GM21447 (cell line): Measurements from ENCODE around the gene SLC22A2.

Experiments used
- ATAC-seq: cut with Tn5 transposase; IDR thresholded peaks from one replicate; pipeline ENCODE4 v1.9.1; 2021; ENCODE audit not compliant: unreplicated experiment

SLC22A2 gene

DNA sequence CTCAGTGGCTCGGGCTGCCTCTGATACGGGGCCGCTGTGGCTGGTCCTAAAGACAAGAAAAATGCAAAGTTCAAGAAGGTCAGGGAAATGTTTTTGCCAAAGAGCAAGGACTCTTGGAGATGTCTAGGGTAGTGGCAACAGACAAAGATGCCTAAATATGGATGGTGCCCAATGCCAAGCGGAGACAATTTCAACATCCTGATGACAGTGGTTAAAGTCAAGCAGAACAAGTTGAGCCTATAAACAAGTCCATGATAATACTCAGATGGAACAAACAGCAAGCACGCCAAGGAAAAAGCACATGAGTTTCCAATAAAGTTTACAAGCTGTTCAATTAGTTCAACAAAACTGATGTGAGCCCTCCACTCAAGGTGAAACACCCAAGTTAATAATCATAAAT lies 85.9 kb downstream of the SLC22A2 start:
- ATAC-seq: no peak

DNA sequence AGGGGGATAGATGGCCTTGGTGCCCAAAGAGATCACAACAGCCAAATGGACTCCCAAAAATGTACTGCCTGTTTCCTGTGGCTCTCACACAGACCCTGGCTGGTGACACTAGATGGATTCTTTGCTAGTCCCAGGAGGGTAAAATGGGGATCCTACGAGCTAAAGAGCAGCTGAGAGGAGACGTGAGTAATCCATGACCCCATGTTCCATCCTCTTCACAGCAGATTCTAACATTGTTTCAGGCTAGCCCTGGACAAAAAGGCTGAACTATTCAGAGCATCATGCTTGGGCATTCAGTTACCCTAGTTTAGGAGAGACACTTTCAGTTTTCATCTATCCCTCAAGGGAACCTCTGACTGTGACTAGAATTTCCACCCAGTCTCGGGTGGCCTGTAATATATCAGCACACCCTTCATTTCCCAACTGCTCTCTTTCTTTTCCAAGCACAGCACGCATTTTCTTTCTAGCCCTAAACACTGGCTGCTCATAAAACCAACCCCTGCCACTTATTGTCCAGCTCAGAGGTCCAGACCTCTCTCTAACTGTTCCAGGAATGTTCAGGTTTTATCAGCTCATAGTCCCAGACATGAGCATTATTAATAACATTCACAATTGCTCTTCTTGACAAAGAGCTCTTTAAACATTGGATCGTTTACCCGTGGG lies 88.5 kb downstream of the SLC22A2 start:
- ATAC-seq: no peak

DNA sequence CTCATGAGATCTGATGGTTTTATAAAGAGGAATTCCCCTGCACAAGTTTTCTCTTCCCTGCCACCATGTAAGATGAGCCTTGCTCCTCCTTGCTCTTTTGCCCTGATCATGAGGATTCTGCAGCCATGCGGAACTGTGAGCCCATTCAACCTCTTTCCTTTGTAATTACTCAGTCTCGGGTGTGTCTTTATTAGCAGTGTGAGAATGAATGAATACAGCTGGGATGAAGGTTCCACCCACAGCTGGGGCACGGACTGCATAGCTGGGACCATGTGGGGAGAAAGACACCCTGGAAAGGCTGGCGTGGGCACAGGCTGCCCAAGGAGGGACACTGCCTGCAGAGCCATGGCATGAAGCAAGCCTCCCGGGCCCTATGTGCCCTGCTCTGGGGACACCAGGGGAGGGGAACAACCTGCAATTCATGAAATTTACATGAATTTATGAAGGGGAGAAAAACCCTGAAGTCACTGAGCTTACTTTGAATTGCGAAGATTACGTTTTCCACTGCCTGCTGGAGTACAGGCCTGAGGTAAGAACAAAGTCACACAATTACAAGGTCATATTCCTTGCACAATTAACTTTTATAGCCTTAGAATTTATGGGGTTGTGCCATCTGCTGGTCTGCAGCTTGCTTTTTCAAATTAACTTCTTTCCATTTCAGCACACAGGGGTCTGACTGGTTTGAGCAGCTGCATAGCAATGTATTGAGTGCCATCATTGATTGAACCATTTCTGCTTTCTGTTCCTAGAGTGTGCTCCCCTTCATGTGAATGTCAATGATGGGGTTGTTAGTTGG lies 90.8 kb downstream of the SLC22A2 start:
- ATAC-seq: no peak
